Measurements from ENCODE around the gene IER2. TPM values are rescaled to one million over a fixed set of nuclear protein-coding genes. Genes with fewer than 3 reads are reported as not detected.

Gene IER2
- total RNA-seq, 1 donor from 2014 or later: 17.3 TPM

DNA sequence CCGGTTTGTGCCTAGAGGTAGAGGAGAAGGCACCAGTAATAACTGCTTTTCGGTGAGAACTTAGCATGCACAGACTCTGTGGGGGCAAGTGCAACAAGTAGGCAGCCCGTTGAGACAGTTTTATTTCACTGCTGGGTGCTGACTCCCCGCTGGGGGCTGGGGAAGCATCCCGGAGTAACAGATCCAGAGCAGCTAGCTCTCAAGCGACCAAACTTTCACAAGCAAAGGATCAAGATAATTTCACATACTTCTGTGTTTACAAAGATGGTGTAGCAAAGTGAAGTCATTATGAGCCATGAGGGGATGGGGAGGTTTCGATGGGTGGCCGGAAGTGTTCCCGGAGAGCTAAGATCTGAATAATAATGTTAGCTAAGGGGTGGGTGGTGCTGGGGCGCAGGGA, 29.4 kb upstream of the IER2 start:
- no peak overlapping the region for H3K27ac ChIP-seq (replicated peaks)
- no peak for DNase-seq
- no peaks in the 10 kb centered on the region for H3K9me3 ChIP-seq (replicated peaks)
- H3K36me3 ChIP-seq: no peaks in the 10 kb centered on the region
- no peak for TF ChIP-seq CTCF (IDR thresholded peaks at IDR 0.05; ENCODE audit: borderline replicate concordance)
- intact Hi-C loops (cut with micrococcal nuclease): no loop called here
- H3K27me3 ChIP-seq (ENCODE audit: low read depth): no peaks in the 10 kb centered on the region
- H3K4me1 ChIP-seq: peaks cover 49% of the 10 kb centered on the region
- no peak overlapping the region for H3K4me3 ChIP-seq

GRCh38 chr19:13121551-13122274, 28.5 kb upstream of the IER2 start:
- Histone ChIP-seq H3K27me3 (ENCODE audit: low read depth) (no peaks in the 10 kb centered on the region), H3K4me3 (no peak overlapping the region), H3K4me1 (peaks cover 42% of the 10 kb centered on the region), H3K27ac (replicated peaks) (no peak overlapping the region), H3K9me3 (replicated peaks) (no peaks in the 10 kb centered on the region), H3K36me3 (no peaks in the 10 kb centered on the region)
- DNase-seq: no peak
- no peak for TF ChIP-seq CTCF (IDR thresholded peaks at IDR 0.05; ENCODE audit: borderline replicate concordance)
- intact Hi-C loops (cut with micrococcal nuclease): no loop called here

DNA sequence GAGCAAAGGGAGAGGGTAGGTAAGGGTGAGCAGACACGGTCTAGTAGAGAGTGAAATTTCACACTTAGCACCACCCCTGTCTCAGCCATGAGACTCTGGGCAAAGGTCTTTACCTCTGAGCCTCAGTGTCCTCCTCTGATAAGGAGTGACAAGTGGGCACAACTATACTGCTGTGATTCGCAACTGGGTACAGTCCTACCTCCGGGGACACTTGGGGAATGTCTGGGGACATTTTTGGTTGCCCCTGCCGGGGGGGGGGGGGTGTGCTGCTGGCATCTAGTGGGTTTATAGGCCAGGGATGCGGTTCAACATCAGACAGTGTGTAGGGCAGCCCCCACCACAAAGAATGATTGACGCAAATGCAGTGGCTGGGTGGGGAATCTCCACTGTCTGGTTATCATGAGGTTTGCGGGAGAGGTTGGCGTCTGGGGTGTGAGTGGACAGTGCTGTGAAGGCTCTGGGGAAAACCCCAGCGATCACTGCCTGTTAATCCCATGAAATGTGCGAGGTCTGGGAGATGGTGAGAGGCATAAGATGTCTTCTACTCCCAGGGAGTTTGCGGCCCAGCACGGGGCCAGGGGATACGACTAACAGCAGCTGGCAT, 27.8 kb upstream of the IER2 start:
- Histone ChIP-seq H3K9me3 (replicated peaks) (no peaks in the 10 kb centered on the region), H3K4me1 (peaks cover 35% of the 10 kb centered on the region), H3K36me3 (no peaks in the 10 kb centered on the region), H3K4me3 (no peak overlapping the region), H3K27me3 (ENCODE audit: low read depth) (no peaks in the 10 kb centered on the region), H3K27ac (replicated peaks) (no peak overlapping the region)
- intact Hi-C loops (cut with micrococcal nuclease): no loop called here
- no peak for TF ChIP-seq CTCF (IDR thresholded peaks at IDR 0.05; ENCODE audit: borderline replicate concordance)
- no peak for DNase-seq

DNA sequence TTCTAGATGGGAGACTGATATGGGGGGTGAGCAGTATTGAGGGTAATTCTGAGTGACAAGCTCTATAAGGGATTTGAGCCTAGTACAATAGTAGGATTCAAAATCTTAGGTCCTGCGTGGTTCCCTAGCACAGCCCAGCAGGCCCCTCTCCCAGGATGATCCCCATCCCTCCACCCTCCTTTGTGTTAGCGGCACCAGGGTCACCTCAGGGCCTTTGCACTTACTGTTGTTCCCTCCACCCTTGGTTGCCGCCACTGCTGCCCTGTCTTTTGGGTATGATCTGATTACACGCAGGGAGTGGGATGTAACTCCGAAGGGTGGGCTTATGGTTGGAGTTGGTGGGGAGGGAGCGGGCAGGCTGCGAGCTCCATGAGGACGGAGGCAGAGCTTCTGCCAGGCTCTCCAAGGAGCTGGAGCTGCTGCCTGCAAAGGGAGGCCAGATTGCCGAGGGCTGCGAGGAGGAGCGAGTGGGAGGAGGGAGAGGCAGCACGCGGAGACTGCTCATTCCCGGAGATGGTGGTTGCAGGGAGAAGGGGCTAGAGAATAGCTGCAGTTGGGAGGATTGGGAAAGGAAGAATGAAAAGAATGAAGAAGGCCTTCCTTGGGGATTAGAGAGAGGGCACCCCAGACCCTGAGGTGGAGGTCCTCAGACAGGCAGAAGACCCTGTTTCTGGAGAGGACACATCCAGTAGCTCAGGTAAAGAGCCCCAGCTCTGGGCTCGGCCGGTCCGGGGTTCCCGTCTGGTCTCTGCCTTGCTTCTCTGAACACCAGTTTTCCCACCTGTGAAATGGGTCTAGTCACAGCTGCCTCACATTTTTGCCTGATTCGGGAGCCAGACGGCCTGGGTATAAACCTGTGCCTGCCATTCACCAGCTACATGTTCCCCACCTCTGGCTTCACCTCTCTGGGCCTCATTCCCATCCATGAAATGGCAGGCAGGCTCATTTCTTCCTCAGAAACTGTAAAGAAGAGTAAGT, 26.9 kb upstream of the IER2 start:
- no peaks in the 10 kb centered on the region for H3K27me3 ChIP-seq (ENCODE audit: low read depth)
- H3K4me3 ChIP-seq: no peak overlapping the region
- TF ChIP-seq CTCF (IDR thresholded peaks at IDR 0.05; ENCODE audit: borderline replicate concordance): no peak
- H3K27ac ChIP-seq (replicated peaks): no peak overlapping the region
- intact Hi-C loops (cut with micrococcal nuclease): no loop called here
- no peaks in the 10 kb centered on the region for H3K9me3 ChIP-seq (replicated peaks)
- H3K4me1 ChIP-seq: peaks cover 39% of the 10 kb centered on the region
- H3K36me3 ChIP-seq: no peaks in the 10 kb centered on the region
- DNase-seq: no peak

- Histone ChIP-seq H3K4me3 (no peak overlapping the region), H3K27me3 (ENCODE audit: low read depth) (no peaks in the 10 kb centered on the region), H3K36me3 (no peaks in the 10 kb centered on the region), H3K9me3 (replicated peaks) (no peaks in the 10 kb centered on the region), H3K27ac (replicated peaks) (no peak overlapping the region), H3K4me1 (peaks cover 21% of the 10 kb centered on the region)
- TF ChIP-seq CTCF (IDR thresholded peaks at IDR 0.05; ENCODE audit: borderline replicate concordance): no peak
- DNase-seq: no peak
- intact Hi-C loops (cut with micrococcal nuclease): no loop called here
Measured at GRCh38 chr19:13127051-13127450, 23.2 kb upstream of the IER2 start.

All from left ventricle myocardium inferior (tissue), 1 donor.